ENCODE results near the gene SUGP1.
"Not testable (repeated sequence)": the region's sequence is repeated elsewhere in the genome, so short reads cannot be mapped to it uniquely, and the experiment has no call there.

Gene SUGP1

GRCh38 chr19:19262190-19263057, 57.9 kb downstream of the SUGP1 start:
- no peak for DNase-seq (ENCODE audit: low read depth)

DNA sequence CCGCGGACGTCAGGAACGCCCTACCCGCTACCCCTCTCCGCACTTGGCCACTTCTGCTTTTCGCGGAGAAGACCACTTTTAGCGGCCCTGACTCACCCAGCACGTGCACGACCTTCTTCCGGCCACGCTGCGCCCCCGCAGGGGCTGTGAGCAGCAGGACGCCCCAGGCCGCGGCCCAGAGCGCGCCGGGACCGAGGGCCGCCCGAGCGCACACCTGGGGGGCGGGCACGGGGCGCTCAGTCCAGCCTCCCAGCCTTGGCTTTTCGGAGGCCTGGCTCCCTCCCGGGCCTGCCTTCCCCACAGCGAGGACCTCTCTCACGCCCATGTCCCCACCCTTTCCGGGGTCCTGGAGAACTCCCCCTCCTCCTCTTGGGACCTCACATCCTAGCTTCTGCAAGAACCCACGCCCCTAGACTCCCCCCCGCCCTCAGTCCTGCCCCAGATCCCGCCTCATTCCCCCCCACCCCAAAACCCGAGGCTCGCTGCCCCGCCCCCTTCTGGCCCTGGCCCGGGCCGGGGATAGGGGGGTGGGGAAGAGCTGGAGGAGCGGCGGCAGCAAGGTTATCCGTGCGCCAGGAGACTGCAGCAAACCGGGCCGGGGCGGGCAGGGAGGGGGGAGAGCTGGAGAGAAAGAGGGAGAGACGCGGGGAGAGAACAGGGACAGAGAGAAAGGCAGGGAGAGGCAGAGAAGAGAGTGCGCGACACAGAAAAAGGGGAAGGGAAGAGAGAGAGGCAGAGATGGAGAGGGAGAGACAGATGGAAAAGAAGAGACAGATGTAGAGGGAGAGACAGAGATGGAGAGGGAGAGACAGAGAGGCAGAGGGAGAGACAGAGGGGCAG, 58.7 kb downstream of the SUGP1 start:
- peak; percentile 30 for DNase-seq (ENCODE audit: low read depth)

- DNase-seq (ENCODE audit: low read depth) = no peak
Measured at GRCh38 chr19:19260417-19261214, 59.7 kb downstream of the SUGP1 start.

- peak; percentile 14 for DNase-seq (ENCODE audit: low read depth)
Measured at GRCh38 chr19:19259741-19260140, 60.6 kb downstream of the SUGP1 start.

DNA sequence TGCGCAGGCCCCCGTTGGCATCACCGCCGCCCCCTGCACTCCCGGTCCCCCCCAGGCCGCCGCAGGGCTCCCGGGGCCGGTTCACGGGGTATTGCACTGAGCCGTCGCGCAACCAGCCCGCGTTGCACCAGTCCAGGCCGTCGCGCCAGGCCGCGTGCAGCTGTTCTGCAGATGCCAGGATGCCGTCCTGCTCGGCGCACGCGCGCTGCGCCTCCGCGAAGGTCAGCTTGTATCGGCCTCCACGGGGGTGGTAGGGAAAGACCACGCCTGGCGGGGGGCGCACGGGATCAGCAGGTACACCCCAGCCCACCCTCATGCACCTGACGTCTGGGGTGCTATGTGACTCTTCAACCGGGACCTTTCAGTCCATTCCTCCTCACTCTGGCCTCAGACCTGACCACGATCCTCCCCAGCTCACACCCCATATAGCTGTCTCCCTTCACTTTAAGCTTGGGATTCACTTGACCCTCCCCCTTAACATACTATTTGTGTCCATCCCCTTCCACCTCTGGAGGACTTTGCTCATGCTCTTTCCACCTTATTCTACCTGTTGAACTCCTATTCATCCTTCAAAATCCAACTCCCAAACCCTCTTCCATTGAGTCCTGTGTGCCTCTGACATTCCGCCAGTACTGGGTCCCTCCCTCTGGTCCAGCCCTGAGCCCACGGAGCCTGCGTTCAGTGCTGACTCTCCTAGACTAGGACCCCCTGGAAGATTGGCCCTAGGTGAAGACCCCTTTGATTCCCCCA, 61.5 kb downstream of the SUGP1 start:
- DNase-seq (ENCODE audit: low read depth) = no peak

- DNase-seq (ENCODE audit: low read depth) = no peak
Measured at GRCh38 chr19:19257836-19258588, 62.3 kb downstream of the SUGP1 start.

- DNase-seq (ENCODE audit: low read depth) = no peak
Measured at GRCh38 chr19:19257137-19257536, 63.2 kb downstream of the SUGP1 start.

DNA sequence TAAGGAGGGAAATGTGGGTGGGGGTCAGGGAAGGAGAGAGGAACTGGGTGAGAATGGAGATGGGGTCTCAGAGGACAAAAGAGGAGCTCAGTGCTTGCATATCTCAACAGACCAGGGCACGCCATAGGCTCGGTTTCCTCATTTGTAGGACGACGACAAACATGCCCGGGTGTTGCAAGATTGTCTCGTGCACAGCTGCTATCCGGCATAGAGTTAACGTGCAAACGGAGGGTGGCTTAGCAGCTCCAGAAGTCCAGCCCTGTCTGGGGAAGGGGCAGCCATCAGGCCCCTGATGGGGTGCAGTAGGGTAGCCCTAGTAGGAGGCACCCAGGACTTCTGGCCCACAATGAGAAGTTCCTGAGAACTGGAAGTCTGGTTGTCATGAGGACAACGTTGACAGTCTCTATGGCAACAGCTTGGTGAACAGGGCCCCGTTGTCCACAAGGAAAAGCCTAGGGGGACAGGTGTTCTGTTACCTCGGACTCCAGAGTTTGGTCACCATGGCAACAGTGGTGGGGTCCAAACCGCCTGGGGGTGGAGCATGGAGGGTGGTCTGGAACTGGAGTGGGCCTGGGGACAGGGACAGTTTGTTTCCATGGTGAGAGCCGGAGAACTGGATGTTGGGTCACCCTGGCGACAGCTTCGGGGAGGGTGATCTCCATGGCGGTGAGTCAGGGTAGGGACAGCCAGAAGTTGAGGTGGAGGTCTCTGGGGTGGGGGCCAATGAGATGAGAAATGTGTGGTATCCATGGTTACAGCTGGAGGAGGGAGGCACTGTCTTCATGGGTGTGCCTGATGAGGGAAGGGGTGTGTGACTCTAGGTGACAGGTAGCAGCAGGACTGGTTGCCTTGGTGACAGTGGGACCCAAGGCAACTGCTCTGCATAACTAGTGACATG, 64.0 kb downstream of the SUGP1 start:
- DNase-seq (ENCODE audit: low read depth) = no peak

GRCh38 chr19:19253409-19253808, 66.9 kb downstream of the SUGP1 start:
- not testable (repeated sequence) for DNase-seq (ENCODE audit: low read depth)

GRCh38 chr19:19250196-19250801, 70.0 kb downstream of the SUGP1 start:
- DNase-seq (ENCODE audit: low read depth) = no peak

GRCh38 chr19:19240476-19240875, 79.8 kb downstream of the SUGP1 start:
- no peak for DNase-seq (ENCODE audit: low read depth)

DNA sequence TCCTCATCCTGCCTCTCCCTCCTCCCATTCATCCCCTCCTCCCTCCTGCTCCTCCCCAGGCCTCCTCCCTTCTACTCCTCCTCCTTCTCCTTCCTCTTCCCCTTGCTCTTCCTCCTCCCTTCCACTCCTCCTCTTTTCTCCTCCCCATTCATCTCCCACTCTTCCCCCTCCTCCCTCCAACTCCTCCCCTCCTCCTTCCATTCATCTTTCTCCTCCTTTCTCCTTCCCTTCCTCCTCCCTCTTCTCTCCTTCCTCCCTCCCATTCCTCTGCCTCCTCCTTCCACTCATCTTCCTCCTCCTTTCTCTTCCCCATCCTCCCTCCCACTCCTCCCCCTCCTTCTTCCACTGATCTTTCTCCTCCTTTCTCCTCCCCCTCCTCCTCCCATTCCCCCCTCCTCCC, 80.6 kb downstream of the SUGP1 start:
- DNase-seq (ENCODE audit: low read depth) = no peak

DNA sequence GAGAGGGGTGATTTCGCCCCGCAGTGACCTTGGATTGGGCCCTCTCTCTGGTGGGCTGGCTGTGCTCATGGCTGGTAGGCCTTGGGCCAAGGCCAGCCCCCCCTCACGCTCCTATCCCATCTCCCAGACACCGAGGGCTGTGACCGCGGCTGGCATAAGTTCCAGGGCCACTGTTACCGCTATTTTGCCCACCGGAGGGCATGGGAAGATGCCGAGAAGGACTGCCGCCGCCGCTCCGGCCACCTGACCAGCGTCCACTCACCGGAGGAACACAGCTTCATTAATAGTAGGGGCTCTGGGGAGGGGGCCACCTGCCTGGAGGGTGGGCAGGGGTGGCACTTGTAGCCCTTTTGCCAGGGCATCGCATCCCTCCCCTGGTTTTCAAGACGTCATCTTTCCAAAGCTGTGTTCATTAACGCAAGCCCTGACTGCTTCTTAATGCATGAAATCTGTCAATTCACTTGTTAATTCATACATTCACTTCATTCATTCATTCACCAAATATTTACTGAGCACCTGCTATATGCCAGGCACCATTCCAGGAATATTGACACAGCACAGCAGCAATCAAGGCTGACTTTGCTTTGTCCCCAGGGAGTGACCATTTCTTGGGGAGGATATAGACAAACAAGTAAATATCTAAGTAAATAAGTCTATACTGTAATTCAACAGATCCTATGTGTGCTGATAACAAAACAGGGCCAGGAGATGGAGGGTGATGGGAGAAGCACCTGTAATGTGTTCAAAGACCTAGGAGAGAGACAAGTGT, 82.0 kb downstream of the SUGP1 start:
- DNase-seq (ENCODE audit: low read depth) = no peak

GRCh38 chr19:19236173-19236572, 84.1 kb downstream of the SUGP1 start:
- no peak for DNase-seq (ENCODE audit: low read depth)

GRCh38 chr19:19234220-19234816, 86.0 kb downstream of the SUGP1 start:
- no peak for DNase-seq (ENCODE audit: low read depth)

- DNase-seq (ENCODE audit: low read depth) = no peak
Measured at GRCh38 chr19:19232261-19232721, 88.0 kb downstream of the SUGP1 start.

GRCh38 chr19:19230999-19231398, 89.3 kb downstream of the SUGP1 start:
- DNase-seq (ENCODE audit: low read depth) = no peak

DNA sequence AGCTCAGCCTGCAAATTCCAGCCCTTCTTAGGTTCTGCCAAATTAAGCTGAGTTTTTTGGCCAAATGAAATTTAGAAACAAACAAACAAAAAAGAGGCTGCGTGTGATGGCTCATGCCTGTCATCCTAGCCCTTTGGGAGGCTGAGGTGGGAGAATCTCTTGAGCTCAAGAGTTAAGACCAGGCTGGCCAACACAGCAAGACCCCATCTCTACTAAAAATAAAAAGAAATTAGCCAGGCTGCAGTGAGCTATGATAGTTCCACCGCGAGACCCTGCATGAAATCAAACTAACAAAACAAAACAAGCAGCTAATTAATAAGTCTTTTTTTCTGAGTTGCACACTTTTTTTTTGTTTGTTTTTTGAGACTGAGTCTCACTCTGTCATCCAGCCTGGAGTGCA, 90.6 kb downstream of the SUGP1 start:
- no peak for DNase-seq (ENCODE audit: low read depth)

Data from CMK (cell line).